Cardiac fibroblast (primary cell): ENCODE results near the gene LRRC55.
A peak's percentile ranks its signal among the peaks of the same experiment; 100 is the strongest.

Experiments
- DNase-seq, 2 donors: peaks; one replicate each; pipeline versions ENCODE4 v3.0.0 to v3.0.0-alpha.2; 2010; ENCODE audit warnings: low read depth in 2 of 2
- H3K4me3 ChIP-seq, 2 donors: replicated peaks in 1 of 2; 1 replicate in 1 of 2; 2 replicates in 1 of 2; pipeline ENCODE4 v1.5.1; 2011; ENCODE audit warnings: low read depth in 2 of 2, low read length in 2 of 2, mild to moderate bottlenecking in 2 of 2, moderate library complexity in 1 of 2
- TF ChIP-seq, protein P1 (sequence below): IDR thresholded peaks from one replicate; pipeline ENCODE4 v1.5.1; 2011; ENCODE audit warnings: low read depth, mild to moderate bottlenecking, low read length, inconsistent platforms

The LRRC55 gene

DNA sequence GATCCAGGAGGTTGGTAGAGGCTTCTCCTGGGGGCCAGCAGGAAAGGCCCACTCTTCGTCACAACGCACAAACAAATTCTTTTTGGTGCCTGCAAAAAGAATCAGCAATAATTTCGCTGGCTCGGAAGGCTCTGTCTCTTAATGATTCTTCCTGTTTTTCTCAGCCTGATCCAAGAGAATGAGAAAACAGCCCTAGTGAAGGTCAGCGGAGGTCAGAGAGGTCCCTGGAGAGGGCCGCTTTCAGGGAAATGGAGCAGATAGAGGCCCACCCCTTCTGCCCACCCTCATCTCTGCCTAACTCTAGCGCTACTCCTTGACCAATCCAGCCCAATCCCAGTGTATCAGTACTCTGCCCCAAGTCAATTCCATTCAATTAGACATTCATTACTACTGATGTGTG lies 19.2 kb downstream of the LRRC55 start:
- H3K4me3 ChIP-seq = no peak overlapping the region
- DNase-seq = no peak
- TF ChIP-seq, protein P1, sequence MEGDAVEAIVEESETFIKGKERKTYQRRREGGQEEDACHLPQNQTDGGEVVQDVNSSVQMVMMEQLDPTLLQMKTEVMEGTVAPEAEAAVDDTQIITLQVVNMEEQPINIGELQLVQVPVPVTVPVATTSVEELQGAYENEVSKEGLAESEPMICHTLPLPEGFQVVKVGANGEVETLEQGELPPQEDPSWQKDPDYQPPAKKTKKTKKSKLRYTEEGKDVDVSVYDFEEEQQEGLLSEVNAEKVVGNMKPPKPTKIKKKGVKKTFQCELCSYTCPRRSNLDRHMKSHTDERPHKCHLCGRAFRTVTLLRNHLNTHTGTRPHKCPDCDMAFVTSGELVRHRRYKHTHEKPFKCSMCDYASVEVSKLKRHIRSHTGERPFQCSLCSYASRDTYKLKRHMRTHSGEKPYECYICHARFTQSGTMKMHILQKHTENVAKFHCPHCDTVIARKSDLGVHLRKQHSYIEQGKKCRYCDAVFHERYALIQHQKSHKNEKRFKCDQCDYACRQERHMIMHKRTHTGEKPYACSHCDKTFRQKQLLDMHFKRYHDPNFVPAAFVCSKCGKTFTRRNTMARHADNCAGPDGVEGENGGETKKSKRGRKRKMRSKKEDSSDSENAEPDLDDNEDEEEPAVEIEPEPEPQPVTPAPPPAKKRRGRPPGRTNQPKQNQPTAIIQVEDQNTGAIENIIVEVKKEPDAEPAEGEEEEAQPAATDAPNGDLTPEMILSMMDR = no peak

DNA sequence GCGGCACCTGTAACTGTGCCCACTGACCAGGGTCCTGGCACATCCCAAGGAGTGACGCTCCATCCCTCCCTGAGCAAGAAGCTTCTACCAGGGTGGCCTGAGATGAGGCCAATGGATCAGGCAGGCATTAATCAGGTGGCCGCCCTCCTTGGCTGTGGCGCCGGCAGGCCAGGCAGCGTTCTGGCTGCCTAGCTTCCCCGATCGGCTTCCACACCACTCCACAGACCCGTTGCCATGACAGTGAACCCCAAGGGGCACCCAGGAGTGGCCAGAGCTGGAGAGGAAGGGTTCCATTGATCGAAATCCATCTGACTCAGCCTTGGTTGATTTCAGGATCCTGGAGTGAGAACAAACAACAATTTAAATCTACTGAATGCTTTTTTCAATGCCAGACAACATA lies 20.5 kb downstream of the LRRC55 start:
- TF ChIP-seq, protein P1 = no peak
- DNase-seq = no peak
- no peak overlapping the region for H3K4me3 ChIP-seq

DNA sequence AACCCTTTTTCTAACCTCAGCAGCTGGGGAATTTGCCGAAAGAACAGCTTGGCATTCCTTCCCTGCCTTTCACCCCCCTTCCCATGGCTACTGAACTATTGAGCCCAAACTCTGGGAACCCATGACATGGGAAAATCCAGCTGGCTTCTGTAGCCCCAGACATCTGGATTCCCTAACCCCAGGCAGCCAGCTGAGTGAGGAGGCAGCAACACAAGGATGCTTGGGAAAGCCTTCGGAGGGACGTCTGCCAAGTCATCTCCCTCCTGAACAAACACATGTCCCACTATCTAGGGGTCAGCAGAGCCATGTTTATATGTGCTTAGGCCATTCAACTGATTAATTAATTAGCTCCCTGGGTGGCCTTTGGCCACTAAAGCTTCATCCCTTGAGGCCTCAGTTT lies 21.6 kb downstream of the LRRC55 start:
- no peak overlapping the region for H3K4me3 ChIP-seq
- peak in 1 of 2 donors; percentile 72 for DNase-seq
- TF ChIP-seq, protein P1 = no peak

DNA sequence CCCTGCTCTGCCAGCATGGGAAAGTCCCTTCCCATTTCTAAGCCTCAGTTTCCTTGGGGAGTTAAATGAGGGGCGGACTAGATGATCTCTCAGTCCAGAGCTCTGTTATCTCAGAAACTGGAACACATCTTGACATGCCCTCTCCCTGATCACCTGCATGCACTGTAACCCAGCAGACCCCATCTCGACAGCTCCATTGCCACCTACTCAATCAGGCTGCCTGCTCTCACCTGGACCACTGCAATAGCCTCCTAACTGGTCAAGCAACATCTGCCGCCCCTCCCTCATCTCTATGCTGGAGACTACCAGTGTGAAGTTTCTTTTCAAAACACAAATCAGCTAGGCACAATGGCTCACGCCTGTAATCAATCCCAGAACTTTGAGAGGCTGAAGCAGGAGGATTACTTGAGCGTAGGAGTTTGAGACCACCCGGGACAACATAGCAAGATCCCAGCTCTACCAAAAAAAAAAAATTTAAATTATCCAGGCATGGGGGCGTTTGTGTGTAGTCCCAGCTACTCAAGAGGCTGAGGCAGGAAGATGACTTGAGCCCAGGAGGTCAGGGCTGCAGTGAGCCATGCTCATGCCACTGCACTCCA lies 22.2 kb downstream of the LRRC55 start:
- DNase-seq = no peak
- TF ChIP-seq, protein P1 = no peak
- no peak overlapping the region for H3K4me3 ChIP-seq

DNA sequence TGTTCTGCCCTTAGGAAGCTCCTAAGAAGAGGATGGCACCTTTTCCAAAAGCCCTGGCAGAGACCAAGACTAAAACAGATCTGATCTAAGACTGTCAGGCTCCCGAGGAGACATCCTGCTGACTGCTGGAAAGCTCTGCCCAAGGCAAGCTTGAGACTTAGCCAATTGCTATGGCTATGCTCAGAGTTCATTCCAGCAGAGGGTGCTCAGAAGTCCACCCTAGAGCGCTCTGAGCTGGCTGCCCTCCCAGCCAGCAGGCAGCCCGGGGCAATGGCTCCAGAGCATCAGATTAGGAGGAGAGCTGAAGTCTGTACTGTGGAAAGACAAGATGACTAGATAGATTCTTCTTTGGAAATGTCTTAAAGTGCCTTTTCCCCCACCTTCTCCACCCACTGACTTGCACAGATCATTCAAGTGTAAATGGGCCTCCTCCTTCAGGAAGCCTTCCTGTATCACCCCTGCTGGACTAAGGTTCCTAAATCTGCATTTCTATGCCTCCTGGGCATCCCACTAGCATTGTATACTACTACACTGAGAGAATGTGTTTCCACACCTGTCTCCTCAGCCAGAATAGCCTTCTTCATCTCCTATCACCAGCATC lies 23.4 kb downstream of the LRRC55 start:
- peak; percentile 27 to 65 for DNase-seq
- H3K4me3 ChIP-seq = no peak overlapping the region
- TF ChIP-seq, protein P1 = no peak

DNA sequence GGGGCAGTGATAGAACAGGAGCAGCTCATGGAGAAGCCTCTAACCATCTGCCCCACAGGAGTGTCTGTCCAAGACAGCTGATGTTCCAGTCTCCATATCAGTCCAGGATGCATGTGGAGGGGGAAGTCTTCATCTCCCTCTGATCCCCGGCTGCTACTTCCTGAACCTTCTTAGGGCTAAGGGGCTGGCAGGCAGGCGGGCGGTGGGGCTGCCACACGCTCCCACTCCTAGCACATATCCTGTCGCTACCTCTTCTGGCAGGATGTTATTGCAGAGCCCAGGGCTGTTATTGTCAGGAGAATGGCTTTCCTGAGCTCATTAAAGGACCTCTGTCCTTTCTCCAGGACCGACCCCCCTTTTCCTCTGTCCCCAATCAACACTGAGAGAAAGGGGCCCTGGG lies 25.4 kb downstream of the LRRC55 start:
- TF ChIP-seq, protein P1 = no peak
- no peak overlapping the region for H3K4me3 ChIP-seq
- DNase-seq = no peak

DNA sequence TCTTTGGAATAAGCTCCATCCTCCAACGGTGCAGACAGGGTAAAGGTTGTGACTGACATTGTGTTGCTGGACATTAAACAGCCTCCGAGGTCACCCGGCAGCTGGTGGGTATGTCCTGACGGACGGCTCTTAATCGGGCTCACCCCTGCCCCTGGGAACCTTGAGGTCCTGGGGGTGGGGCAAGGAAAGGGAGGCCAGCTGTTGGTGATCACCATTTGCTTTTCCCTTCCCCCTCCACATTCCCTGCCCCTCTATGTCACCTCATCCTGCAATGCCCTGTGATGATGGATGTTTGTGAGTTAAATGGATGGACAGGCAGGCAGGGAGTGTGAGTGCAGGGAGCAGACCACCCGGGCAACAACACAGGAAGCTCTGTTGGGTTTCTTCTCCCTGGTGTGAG lies 29.0 kb downstream of the LRRC55 start:
- no peak for DNase-seq
- TF ChIP-seq, protein P1 = no peak
- no peak overlapping the region for H3K4me3 ChIP-seq
